ES-I3 (cell line): Measurements from ENCODE around the gene CIDEB.

ENCODE experiments used
- H3K36me3 ChIP-seq: 2 replicates; pipeline ENCODE4 v1.6.1; 2013; ENCODE audit warnings: mild to moderate bottlenecking, low read length, control low read depth, moderate library complexity; ENCODE audit not compliant: insufficient read depth
- H3K4me1 ChIP-seq: 2 replicates; pipeline ENCODE4 v1.6.1; 2013; ENCODE audit warnings: mild to moderate bottlenecking, control low read depth, low read length; ENCODE audit not compliant: insufficient read depth
- H3K9ac ChIP-seq: 2 replicates; pipeline ENCODE4 v1.6.1; 2013; ENCODE audit warnings: low read depth, mild to moderate bottlenecking, low read length, moderate library complexity
- H3K9me3 ChIP-seq: 2 replicates; pipeline ENCODE4 v1.6.1; 2013; ENCODE audit warnings: mild to moderate bottlenecking, low read length, moderate library complexity; ENCODE audit not compliant: control insufficient read depth, insufficient read depth

Gene CIDEB

GRCh38 chr14:24312736-24313507 is 5.1 kb upstream of the CIDEB start:
- no peaks in the 10 kb centered on the region; the same call in none of the 2 replicates for H3K36me3 ChIP-seq
- H3K4me1 ChIP-seq, result 0 out of 2 replicates have a peak, but pooled peaks cover under 1% of the 10 kb centered on the region
- H3K9me3 ChIP-seq, result no peaks in the 10 kb centered on the region

GRCh38 chr14:24311837-24312615 is 4.2 kb upstream of the CIDEB start:
- H3K36me3 ChIP-seq, result no peaks in the 10 kb centered on the region; the same call in none of the 2 replicates
- no peaks in the 10 kb centered on the region for H3K9me3 ChIP-seq
- no peak overlapping the region for H3K9ac ChIP-seq
- 0 out of 2 replicates have a peak, but pooled peaks cover 3% of the 10 kb centered on the region for H3K4me1 ChIP-seq

More at GRCh38 chr14:24312736-24313507, 5.1 kb upstream of the CIDEB start:
- no peak overlapping the region for H3K9ac ChIP-seq

- H3K4me1 ChIP-seq, result 0 out of 2 replicates have a peak, but pooled peaks cover 3% of the 10 kb centered on the region
- H3K9me3 ChIP-seq, result no peaks in the 10 kb centered on the region
- no peaks in the 10 kb centered on the region; the same call in none of the 2 replicates for H3K36me3 ChIP-seq
- no peak within 1 kb of the TSS for H3K9ac ChIP-seq
These were observed 3.1 kb upstream of the CIDEB start, which contains the start of gene LTB4R for GRCh38 chr14:24310646-24311604. Gene LTB4R (plus strand): TSS chr14:24311502. CDS start chr14:24315652, 4,150 bp downstream.

GRCh38 chr14:24310265-24310645 is 2.5 kb upstream of the CIDEB start:
- Histone ChIP-seq H3K9ac (no peak overlapping the region), H3K4me1 (0 out of 2 replicates have a peak, but pooled peaks cover 3% of the 10 kb centered on the region)

GRCh38 chr14:24309538-24310264 is 1.9 kb upstream of the CIDEB start, which contains the start of gene LTB4R2:
Gene LTB4R2 (plus strand): TSS chr14:24310140. CDS start chr14:24310665, 525 bp downstream.
- H3K9ac ChIP-seq, result no peak within 1 kb of the TSS
- H3K9me3 ChIP-seq, result no peaks in the 10 kb centered on the region
- H3K36me3 ChIP-seq, result peaks cover 5% of the 10 kb centered on the region
- 0 out of 2 replicates have a peak, but pooled peaks cover 3% of the 10 kb centered on the region for H3K4me1 ChIP-seq

More at GRCh38 chr14:24310265-24310645, 2.5 kb upstream of the CIDEB start:
- Histone ChIP-seq H3K9me3 (no peaks in the 10 kb centered on the region), H3K36me3 (peaks cover 4% of the 10 kb centered on the region)

GRCh38 chr14:24308342-24309124 is 756 bp upstream of the CIDEB start:
- no peaks in the 10 kb centered on the region for H3K9me3 ChIP-seq
- H3K36me3 ChIP-seq, result peaks cover 10% of the 10 kb centered on the region
- H3K9ac ChIP-seq, result no peak overlapping the region
- H3K4me1 ChIP-seq, result 0 out of 2 replicates have a peak, but pooled peaks cover 3% of the 10 kb centered on the region

- H3K36me3 ChIP-seq, result peaks cover 10% of the 10 kb centered on the region
- no peak overlapping the region for H3K9ac ChIP-seq
- H3K9me3 ChIP-seq, result no peaks in the 10 kb centered on the region
- 0 out of 2 replicates have a peak, but pooled peaks cover 3% of the 10 kb centered on the region for H3K4me1 ChIP-seq
These were observed 612 bp downstream of the CIDEB start for GRCh38 chr14:24307156-24307574.

- no peaks in the 10 kb centered on the region for H3K9me3 ChIP-seq
- H3K36me3 ChIP-seq, result peaks cover 13% of the 10 kb centered on the region
These were observed 3.8 kb downstream of the CIDEB start for GRCh38 chr14:24304019-24304387.

GRCh38 chr14:24300326-24300980 is 7.3 kb downstream of the CIDEB start:
- H3K4me1 ChIP-seq, result peaks cover 11% of the 10 kb centered on the region
- H3K9me3 ChIP-seq, result no peaks in the 10 kb centered on the region
- H3K36me3 ChIP-seq, result peaks cover 14% of the 10 kb centered on the region
- peak overlapping the region; percentile 86 for H3K9ac ChIP-seq

More at GRCh38 chr14:24304019-24304387, 3.8 kb downstream of the CIDEB start:
- Histone ChIP-seq H3K4me1 (0 out of 2 replicates have a peak, but pooled peaks cover 3% of the 10 kb centered on the region), H3K9ac (no peak overlapping the region)

GRCh38 chr14:24299255-24300191 is 8.3 kb downstream of the CIDEB start, which contains the start of the genes DHRS1 and NOP9:
Gene DHRS1 (minus strand): TSS chr14:24299780. CDS start chr14:24299106, 674 bp downstream.
Gene NOP9 (plus strand): TSS chr14:24299850. CDS start chr14:24299955, 105 bp downstream.
- Histone ChIP-seq H3K9ac (peak within 1 kb of the TSS; percentile 86), H3K9me3 (no peaks in the 10 kb centered on the region), H3K36me3 (peaks cover 11% of the 10 kb centered on the region), H3K4me1 (peaks cover 11% of the 10 kb centered on the region)

- peaks cover 11% of the 10 kb centered on the region for H3K4me1 ChIP-seq
- peaks cover 7% of the 10 kb centered on the region for H3K36me3 ChIP-seq
- no peaks in the 10 kb centered on the region for H3K9me3 ChIP-seq
- H3K9ac ChIP-seq, result peak overlapping the region; percentile 86
These were observed 8.9 kb downstream of the CIDEB start for GRCh38 chr14:24298892-24299254.
